ENCODE data around the gene RBM28. TPM values are rescaled to one million over a fixed set of nuclear protein-coding genes. Genes with fewer than 3 reads are reported as not detected.

RBM28 gene
- total RNA-seq, 2 donors from 2014 or later, result 20.2 to 28.3 TPM

DNA sequence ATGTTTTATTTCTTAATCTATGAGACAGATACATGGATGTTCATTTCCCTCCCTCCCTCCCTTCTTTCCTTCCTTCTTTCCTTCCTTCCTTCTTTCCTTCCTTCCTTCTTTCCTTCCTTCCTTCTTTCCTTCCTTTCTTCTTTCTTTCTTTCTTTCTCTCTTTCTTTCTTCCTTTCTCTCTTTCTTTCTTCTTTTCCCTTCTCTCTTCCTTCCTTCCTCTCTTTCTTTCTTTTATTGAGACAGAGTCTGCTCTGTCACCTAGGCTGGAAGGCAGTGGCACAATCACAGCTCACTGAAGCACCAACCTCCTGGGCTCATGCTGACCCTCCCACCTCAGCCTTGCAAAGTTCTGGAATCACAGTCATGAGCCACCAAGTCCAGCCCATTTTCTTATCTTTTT is 23.3 kb upstream of the RBM28 start:
- Histone ChIP-seq H3K27me3 (no peaks in the 10 kb centered on the region), H3K9me3 (no peaks in the 10 kb centered on the region), H3K4me3 (no peak overlapping the region), H3K4me1 (peaks cover 3% of the 10 kb centered on the region), H3K36me3 (replicated peaks in 1 of 2; ENCODE audit: insufficient read depth in 1 of 2, low read depth in 2 of 2) (no peaks in the 10 kb centered on the region), H3K27ac (no peak overlapping the region)
- TF ChIP-seq POLR2A (IDR thresholded peaks at IDR 0.05), result no peak
- TF ChIP-seq, protein P1, sequence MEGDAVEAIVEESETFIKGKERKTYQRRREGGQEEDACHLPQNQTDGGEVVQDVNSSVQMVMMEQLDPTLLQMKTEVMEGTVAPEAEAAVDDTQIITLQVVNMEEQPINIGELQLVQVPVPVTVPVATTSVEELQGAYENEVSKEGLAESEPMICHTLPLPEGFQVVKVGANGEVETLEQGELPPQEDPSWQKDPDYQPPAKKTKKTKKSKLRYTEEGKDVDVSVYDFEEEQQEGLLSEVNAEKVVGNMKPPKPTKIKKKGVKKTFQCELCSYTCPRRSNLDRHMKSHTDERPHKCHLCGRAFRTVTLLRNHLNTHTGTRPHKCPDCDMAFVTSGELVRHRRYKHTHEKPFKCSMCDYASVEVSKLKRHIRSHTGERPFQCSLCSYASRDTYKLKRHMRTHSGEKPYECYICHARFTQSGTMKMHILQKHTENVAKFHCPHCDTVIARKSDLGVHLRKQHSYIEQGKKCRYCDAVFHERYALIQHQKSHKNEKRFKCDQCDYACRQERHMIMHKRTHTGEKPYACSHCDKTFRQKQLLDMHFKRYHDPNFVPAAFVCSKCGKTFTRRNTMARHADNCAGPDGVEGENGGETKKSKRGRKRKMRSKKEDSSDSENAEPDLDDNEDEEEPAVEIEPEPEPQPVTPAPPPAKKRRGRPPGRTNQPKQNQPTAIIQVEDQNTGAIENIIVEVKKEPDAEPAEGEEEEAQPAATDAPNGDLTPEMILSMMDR (IDR thresholded peaks at IDR 0.05), result no peak
- DNase-seq, result no peak
- intact Hi-C loops (cut with DNase I), result no loop called here
- no peak for ATAC-seq

DNA sequence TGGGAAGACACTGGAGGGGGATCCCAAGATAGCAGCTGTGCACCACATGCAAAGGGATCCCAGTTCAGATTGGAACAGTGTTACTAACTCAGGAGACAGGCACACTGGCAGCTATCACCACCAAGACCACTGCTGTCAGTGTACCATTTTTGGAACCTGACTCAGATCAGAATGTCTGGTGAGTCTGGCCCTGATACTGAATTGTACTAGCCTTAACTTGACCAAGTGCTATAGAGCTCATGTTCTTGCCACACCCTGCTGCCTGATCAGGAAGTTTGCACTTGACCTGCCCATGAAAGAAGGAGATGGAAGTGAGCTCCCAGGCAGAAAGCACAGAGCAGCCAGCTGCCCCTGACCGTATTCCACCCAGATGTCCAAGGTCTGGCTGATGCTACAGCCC is 22.6 kb upstream of the RBM28 start:
- WGBS, 2 donors, result 42 to 63% methylated on average over 1 of the region's 1 CpG
- H3K4me3 ChIP-seq, result no peak overlapping the region

DNA sequence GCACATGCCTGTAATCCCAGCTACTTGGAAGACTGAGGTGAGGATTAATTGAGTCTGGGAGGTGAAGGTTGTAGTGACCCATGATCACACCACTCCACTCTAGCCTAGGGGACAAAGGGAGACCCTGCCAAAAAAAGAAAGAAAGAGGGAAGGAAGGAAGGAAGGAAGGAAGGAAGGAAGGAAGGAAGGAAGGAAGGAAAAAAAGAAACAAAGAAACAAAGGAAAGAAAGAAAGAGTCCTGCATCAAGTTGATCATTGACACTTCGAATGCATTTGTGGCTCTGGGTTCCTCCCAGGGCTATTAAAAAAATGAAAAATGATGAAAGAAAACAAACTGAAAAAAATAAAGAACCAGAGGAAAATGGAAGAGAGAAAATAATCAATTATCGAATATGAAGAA is 21.7 kb upstream of the RBM28 start:
- Histone ChIP-seq H3K4me1 (peaks cover 15% of the 10 kb centered on the region), H3K27me3 (no peaks in the 10 kb centered on the region), H3K36me3 (replicated peaks in 1 of 2; ENCODE audit: insufficient read depth in 1 of 2, low read depth in 2 of 2) (no peaks in the 10 kb centered on the region), H3K27ac (no peak overlapping the region), H3K9me3 (no peaks in the 10 kb centered on the region), H3K4me3 (no peak overlapping the region)
- WGBS, 2 donors, result 68 to 77% methylated on average over 2 of the region's 2 CpGs
- DNase-seq, result no peak
- TF ChIP-seq, protein P1 (IDR thresholded peaks at IDR 0.05), result no peak
- TF ChIP-seq POLR2A (IDR thresholded peaks at IDR 0.05), result no peak
- ATAC-seq, result no peak
- intact Hi-C loops (cut with DNase I), result no loop called here

More for the DNA sequence above, 22.6 kb upstream of the RBM28 start:
- TF ChIP-seq POLR2A (IDR thresholded peaks at IDR 0.05), result no peak
- TF ChIP-seq, protein P1 (IDR thresholded peaks at IDR 0.05), result no peak
- Histone ChIP-seq H3K4me1 (peaks cover 7% of the 10 kb centered on the region), H3K9me3 (no peaks in the 10 kb centered on the region), H3K36me3 (replicated peaks in 1 of 2; ENCODE audit: insufficient read depth in 1 of 2, low read depth in 2 of 2) (no peaks in the 10 kb centered on the region), H3K27me3 (no peaks in the 10 kb centered on the region), H3K27ac (no peak overlapping the region)
- intact Hi-C loops (cut with DNase I), result no loop called here
- ATAC-seq (no peak), DNase-seq (no peak)

DNA sequence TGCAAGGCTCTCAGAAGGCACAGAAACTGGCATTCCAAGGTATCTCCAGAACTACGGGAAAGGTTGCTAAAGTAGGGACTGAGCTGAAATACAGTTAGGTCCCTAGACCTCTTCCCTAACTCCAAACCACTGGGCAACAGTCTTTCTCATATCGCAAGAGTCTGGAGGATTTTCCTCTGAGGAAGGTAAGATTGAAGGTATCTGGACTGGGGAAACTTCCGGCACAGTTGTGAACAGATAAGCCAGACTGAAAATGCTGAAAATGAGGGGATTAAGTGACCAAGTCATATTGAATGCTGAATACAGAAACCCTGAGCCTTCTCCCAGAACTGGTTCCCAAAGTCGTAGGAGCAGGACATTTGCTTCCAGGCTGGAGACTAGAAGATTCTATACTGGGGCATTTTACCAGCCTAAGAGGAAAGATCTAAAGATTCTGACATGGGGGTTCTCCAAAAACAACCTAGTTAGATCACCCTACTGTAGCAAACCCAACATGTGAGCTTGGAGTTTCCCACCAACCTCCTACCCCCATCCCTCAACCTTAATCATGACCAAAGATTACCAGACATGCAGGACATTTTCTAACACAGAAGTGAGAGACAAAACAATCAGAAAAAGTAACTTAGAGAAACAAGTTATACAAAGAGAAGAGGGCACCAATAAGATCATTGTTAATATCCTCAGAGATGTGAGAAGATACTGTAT is 20.6 kb upstream of the RBM28 start:
- no peak for ATAC-seq
- WGBS, 2 donors, result 65 to 74% methylated on average over 4 of the region's 4 CpGs
- Histone ChIP-seq H3K4me3 (no peak overlapping the region), H3K9me3 (no peaks in the 10 kb centered on the region), H3K27ac (no peak overlapping the region), H3K36me3 (replicated peaks in 1 of 2; ENCODE audit: insufficient read depth in 1 of 2, low read depth in 2 of 2) (no peaks in the 10 kb centered on the region), H3K27me3 (no peaks in the 10 kb centered on the region), H3K4me1 (peaks cover 18% of the 10 kb centered on the region)
- intact Hi-C loops (cut with DNase I), result no loop called here
- TF ChIP-seq, protein P1 (IDR thresholded peaks at IDR 0.05), result no peak
- TF ChIP-seq POLR2A (IDR thresholded peaks at IDR 0.05), result no peak
- DNase-seq, result no peak

DNA sequence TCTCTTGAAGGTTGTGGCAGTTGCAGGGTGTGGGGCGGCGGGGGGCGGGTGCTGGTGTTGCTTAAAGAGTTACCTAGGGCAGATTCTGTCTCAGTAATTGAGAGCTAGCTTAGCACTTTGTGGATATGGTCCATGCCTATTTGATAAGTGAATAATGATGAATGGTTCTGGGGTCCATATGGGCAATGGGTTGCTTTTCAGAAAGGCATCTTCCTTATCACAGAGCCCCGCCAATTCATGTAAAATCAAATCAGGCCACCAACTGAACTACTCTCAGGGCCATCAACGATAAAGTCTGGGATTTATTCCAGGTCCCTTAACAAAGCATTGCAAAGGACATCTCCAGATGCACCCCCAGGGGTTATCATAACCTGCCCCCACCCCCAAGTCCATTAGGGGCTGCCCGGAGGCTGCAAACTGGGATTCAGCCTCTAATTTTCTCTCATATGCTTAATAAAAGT is 19.6 kb upstream of the RBM28 start:
- intact Hi-C loops (cut with DNase I), result no loop called here
- TF ChIP-seq POLR2A (IDR thresholded peaks at IDR 0.05), result no peak
- TF ChIP-seq, protein P1 (IDR thresholded peaks at IDR 0.05), result no peak
- WGBS, 2 donors, result 73 to 80% methylated on average over 6 of the region's 6 CpGs
- no peaks in the 10 kb centered on the region for H3K27me3 ChIP-seq
- H3K4me3 ChIP-seq, result no peak overlapping the region
- no peaks in the 10 kb centered on the region for H3K9me3 ChIP-seq
- no peaks in the 10 kb centered on the region for H3K36me3 ChIP-seq (replicated peaks in 1 of 2; ENCODE audit: insufficient read depth in 1 of 2, low read depth in 2 of 2)
- ATAC-seq, result no peak
- no peak overlapping the region for H3K27ac ChIP-seq
- H3K4me1 ChIP-seq, result peaks cover 18% of the 10 kb centered on the region
- no peak for DNase-seq
